NCI-H526 (cell line): Measurements from ENCODE around the gene FOXR1.

Source experiments
- DNase-seq, 2 experiments: peaks; one replicate each; lab custom pipeline; 2025; lab: John Stamatoyannopoulos, UW

Gene FOXR1

DNA sequence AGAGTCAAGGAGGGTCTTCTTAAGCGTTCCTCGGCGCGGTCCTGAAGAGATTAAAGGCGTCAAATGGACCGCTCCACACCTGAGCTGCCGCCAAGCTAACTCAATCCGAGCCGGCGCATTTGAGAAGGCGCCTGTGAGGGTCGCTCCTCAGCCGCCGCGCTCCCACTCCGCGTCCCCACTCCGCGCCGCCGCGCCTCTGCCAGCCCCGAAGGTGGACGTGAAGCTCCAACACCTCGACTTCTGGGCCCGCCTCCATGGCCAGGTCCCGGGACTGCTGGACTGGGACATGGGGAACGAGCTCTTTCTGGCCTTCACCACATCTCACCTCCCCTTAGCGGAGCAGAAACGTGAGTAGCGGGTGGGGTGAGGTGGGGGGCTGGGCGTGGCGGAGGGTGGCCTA is at the start of gene FOXR1:
FOXR1 (plus strand) TSS at position 116 of the 400 bp plus-strand sequence; CDS start at position 287, 171 bp downstream.
- no peak for DNase-seq

GRCh38 chr11:118921929-118922744 is 49.4 kb upstream of the FOXR1 start:
- peak; percentile 42 to 89 for DNase-seq

DNA sequence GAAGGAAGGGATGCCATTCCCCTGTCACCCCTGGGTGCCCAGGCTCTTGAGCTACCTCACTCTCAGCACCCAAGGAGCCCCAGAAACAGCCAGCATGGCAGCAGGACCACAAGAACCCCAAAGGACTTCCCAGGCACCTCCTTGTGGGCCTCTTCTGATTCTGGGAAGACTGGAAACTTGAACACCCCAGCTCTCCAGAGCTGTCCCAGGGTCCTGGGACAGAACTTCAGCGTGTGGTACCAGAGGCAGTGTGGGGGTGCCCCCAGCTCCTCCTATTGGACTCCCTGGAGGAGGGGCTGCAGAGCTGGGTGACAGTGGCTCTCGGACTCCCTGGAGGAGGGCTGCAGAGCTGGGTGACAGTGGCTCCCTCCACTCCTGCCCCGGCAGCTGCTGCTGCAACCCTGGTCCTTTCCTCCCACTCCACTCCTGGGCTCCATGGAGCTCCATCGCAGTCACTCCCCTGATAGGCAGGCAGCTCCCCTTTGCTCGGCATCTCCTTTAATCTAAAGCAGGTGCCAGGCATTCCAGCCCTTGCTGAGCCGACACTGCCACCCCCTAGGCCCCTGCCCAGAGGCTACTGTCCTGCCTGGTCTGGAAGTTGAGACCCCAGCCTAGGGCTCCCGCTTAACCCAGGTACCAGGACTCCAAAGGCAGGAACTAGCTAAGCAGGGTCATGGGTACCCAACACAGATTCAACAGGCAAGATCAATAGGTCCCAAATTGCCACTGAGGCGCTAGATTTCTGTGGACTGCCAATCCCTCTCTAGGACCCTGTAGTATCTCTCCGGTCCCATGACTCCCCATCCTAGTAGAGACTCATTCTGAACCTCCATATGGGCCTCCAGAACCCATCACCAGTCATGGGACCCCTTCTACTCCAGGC is 48.6 kb upstream of the FOXR1 start:
- no peak for DNase-seq

DNA sequence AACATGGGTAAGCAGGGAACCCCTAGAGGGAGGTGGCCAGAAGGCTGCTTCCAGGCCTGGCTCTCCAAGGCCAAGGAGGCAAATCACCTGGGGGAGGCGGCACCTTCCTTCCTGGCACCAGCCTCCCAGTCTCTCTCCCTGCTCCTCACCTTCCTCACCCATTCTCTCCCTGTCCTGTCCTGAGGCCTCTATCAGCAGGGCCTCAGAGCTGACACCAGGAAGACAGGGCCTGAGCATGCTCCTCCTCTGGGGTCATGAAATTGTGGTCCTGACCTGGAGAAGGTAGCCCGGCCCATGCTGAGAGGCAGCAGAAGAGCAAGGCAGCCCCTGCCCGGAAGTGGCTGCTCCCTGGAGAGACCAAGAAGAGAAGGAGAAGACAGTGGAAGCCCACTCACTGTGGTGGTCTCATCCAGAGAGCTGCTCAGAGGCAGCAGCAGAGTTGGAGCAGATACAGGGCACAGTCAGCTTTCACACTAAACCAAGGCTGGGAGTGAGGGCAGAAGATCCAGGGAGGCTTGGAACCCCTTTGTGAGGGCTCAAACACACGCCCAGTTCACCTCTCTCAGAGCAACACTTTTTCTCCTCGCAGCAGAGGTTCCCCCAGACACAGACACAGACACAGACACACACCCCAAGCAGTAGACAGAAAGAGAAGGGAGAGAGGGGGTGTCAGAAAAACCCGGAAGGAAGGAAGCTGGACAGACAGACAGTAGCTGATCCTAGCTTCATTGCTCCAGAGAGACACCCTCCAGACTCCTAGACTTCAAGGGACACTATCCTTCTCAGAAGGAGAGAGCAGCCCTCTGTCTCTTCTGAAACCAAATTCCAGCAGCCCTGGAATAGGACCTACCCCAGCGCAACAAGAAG is 47.6 kb upstream of the FOXR1 start:
- no peak for DNase-seq

- DNase-seq: peak; percentile 47 to 92
Observed at GRCh38 chr11:118924591-118925585, 46.7 kb upstream of the FOXR1 start.

DNA sequence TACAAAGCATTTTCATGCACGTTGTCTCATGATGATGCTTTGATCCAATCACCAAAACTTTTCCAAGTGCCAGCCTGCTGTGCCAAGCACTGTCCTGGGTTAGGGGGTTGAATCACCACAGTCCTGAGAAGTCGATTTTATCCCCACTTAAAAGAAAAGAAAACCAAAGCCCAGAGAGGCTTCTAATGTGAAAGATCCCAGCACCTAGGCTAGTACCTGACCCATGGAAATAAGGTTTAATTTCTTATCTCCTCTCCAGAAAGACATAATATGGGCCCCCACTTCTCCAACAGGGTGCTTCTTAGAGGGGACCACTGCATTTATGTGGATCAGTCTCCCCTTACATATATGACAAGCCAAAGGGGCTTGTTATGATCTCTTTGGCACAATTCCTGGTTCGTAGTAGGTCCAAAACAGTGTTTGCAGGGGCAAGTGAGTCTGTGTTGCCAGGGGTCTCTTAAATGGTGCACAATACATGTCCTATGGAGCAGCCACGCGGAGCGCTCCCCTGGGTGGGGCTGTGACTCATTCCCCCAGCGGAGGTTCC is 43.9 kb upstream of the FOXR1 start:
- DNase-seq: no peak

- DNase-seq: peak; percentile 98 to 99
Observed at GRCh38 chr11:118928101-118928869, 43.3 kb upstream of the FOXR1 start.

- DNase-seq: peak; percentile 95 to 97
Observed at GRCh38 chr11:118928870-118929500, 42.6 kb upstream of the FOXR1 start.

GRCh38 chr11:118929501-118930093 is 42.0 kb upstream of the FOXR1 start:
- DNase-seq: peak; percentile 98 to 99

GRCh38 chr11:118930094-118930712 is 41.4 kb upstream of the FOXR1 start:
- peak; percentile 99 to 100 for DNase-seq

- no peak for DNase-seq
Observed at GRCh38 chr11:118931571-118931970, 40.0 kb upstream of the FOXR1 start.

GRCh38 chr11:118933486-118933885 is 38.1 kb upstream of the FOXR1 start:
- DNase-seq: no peak

DNA sequence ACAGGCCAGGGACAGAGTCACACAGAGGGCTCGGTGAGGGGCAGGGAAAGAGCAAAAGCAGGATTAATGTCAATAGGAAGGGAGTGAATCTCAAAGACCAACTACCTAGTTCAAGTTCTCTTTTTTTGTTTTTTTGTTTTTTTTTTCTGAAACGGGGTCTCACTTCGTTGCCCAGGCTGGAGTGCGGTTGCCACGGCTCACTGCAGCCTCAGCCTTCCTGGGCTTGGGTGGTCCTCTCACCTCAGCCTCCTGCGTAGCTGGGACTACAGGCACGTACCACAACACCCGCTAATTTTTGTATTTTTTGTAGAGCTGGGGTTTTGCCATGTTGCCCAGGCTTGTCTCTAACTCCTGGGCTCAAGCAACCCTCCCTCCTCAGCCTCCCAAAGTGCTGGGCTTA is 36.2 kb upstream of the FOXR1 start:
- DNase-seq: no peak

DNA sequence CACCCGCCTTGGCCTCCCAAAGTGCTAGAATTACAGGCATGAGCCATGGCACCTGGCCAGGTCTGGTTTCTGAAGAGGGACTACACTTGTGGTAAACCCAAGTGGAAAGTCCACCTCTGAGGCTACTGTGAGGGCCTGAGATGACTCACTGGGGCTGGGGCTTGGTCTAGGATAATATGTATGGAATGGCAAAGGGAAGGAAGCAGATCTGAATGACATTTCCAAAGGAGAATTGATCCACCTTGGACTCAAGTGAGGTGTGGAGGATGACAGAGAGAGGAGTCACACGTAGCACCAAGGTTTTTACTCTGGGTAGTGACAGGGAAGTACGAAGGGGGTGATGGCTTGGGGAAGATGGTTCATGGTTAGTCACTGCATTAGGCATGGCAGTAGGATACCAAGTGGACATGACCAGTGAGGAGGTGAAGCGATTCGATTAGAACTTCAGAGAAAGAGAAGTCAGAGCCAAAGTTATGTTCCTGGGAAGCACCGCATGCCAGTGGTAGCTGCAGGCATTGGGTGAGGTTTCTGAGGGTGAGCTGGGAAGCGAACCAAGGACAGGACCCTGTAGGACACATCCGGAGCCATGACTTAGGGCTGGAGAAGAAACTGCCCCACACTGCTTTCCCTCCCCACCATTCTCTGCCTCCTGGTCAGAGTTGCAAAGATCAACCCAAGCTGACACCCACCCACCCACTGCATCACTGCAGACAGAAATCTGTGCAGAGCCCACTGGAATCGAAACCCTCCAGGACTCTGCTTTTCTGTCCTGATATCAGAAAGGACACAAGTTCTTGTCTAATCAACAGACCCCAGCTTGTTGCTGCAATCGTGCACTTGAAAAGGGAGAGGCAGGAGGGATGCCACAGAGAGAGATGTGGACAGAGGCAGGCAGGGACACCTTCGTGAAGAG is 32.8 kb upstream of the FOXR1 start:
- no peak for DNase-seq

- no peak for DNase-seq
Observed at GRCh38 chr11:118939404-118939915, 32.1 kb upstream of the FOXR1 start.

GRCh38 chr11:118939953-118940598 is 31.5 kb upstream of the FOXR1 start:
- no peak for DNase-seq
